Activated gamma-delta T cell (primary cell): ENCODE data around the gene DENND2A.
"Not testable (repeated sequence)": the region's sequence is repeated elsewhere in the genome, so short reads cannot be mapped to it uniquely, and the experiment has no call there.

Experiments
- DNase-seq: peaks from one replicate; lab custom pipeline; 2025; lab: John Stamatoyannopoulos, UW

Gene DENND2A

DNA sequence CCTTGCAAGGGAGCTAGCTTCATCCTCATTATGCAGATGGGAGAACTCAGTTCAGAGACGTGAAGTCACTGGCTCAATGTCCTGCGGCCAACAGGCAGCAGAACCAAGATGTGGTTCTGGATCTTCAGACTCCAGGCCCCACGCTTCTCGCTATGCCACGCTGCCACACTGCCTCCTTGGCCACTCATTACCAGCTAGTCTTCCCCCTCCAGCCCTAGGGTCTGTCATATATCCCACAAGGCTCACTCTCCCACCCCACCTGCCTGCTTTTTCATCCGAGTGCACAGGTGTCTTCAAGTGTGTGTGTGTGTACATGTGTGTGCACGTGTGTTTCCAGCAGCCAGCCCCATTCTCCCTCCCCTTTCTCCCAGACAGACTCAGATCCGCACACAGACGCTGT is 53.4 kb downstream of the DENND2A start:
- DNase-seq: no peak

DNA sequence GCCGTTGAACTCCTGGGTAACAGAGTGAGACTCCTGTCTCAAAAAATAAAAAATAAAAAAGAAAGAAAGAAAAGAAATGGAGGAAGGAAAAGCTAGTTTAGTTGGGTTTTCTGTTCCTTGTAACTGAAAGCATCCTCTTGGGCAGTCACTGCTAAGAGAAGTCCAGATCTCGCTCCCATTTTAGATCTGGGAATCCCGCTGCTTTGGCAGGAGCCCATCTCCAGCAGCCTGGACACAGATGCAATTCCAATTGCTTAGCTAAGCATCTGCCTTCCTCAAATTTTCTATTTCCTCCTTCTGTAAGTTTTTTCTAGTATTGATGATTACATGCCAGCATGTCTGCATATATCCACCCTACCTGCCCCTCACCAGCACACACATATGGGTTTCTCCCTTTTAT is 54.1 kb downstream of the DENND2A start:
- DNase-seq: no peak

DNA sequence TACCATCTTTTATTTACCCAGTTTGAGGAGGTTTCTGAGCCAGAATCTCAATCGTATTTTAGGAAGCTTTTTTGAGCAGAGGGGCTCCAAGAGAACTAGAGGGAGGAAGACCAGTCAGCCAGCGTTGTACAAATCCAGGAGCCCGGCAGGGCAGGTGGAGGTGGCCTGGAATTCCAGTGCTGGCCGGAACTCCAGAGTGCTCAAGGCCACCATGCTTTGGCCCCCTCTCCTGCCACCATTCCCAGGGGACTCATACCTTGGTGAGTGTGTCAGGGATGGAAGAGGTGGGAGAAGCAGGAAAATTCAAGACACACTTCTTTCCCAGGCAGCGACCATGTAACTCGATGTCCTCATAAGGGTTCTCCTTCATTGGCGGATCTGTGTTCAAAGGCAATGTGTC is 55.3 kb downstream of the DENND2A start:
- DNase-seq: no peak

DNA sequence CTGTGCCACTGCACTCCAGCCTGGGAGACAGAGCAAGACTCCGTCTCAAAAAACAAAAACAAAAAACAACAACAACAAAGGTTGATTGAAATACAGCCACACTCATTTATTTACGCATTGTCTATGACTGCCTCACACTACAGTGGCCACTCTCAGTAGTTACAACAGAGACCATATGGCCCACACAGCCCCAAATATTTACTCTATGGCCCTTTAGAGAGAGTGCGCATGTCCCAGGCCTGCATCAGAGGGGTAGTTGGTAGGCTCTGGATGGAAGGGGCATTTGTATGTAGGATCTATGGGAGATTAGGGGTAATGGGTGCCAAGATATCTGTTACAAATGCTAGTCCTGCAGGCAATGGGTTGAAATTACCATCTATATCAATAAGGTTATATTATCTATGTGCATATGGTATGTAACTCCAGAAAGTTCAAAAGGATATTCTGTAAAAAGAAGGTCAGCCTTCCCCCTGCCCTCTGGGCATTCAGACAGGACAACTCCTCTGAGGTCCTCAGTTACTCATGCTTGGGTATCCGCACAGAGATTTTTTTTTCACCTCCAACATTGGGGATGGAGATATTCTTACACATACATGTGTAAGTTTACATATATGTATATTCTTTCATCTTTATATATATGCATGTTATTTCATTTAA is 56.3 kb downstream of the DENND2A start:
- no peak for DNase-seq

DNA sequence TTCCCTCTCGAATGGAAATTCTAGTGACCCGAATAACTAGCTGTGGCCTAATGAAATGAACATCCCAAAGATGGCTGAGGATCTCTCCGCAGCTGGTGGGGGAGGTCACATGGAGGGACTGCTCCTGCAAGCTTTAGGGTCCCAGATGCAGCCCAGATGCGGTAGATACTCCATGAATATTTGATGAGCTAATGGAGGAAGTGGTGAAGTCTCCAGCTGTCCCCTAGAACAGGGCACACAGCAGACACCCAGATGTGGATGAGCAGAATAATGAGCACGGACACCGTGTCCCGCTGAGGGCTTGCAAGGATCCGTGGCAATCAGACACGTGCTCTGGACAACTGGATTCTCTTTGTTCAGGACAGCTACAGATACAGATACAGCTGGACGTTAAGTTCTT is 59.2 kb downstream of the DENND2A start:
- no peak for DNase-seq

DNA sequence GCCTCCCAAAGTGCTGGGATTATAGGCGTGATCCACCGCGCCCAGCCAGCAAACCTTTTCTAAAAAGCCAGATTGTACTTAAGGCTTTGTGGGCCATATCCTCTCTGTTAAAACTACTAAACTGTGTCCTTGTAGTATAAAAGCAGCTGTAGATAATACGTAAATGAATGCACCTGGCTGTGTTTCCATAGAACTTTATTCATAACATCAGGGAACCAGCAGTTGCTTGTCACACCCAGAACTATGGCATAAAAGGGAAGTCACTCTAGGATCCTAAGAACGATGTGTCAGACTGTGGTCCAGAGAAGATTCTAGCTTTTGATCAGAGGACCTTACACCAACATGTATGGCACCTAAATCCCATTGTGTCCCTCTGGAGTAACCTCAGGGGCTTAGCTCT is 63.0 kb downstream of the DENND2A start:
- DNase-seq: no peak

DNA sequence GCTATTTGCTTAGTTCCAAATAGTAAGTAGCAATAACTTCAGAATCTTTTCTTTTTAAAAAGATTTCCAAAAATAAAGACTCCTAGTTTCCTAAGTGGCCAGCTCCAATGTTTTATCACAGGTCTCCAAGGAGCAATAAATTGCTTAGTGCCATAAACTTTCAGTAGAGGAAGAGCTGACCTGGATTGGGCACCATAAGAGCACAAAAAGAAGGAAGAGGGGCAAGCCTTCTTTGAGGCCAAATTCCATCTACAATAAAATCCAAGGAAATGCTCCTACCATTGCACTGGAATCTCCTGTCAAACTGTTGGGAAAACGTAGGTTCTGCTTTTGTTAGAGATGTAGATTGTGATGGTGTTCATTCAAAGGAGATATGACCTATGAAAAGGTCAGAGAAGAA is 64.0 kb downstream of the DENND2A start:
- no peak for DNase-seq

DNA sequence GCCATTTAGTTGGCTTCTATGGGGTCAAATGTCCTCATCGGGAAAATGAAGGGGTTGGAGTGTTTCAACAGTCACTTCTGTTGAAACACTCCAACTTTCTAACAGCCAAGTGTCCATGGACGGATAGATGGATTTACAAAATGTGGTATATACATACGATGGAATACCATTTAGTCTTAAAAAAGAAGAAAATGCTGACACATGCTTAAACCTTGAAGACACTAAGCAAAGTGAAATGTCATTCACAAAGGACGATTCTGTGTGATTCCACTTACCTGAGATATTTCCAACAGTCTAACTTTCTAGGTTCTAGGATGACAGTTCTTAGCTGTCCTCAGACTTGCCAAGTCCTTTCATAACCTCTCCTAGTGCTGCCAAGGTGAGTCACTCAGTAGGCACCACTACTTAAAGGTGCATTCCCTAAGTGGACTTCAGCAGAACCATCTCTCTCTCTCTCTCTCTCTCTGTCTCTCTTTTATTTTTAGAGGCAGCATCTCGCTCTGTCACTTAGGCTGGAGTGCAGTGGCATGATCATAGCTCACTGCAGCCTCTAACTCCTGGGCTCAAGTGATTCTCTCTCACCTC is 69.0 kb downstream of the DENND2A start:
- DNase-seq: no peak

DNA sequence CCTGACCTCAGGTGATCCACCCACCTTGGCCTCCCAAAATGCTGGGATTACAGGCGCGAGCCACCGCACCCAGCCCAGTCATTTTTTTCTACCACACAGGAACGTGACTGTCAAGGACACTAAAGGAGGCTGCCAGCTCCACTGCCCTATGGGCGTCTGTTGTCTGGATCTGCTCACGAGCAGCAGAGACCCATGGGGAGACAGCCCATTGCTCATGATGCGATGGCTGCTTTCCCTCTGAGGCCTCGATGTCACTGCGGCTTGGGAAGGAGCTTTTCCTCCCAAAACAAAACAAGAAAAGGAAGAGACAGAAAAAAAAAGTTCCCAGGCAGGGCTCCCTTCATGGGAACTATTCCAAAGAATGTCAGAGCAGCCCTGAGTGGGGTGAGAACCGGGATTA is 70.5 kb downstream of the DENND2A start:
- no peak for DNase-seq

DNA sequence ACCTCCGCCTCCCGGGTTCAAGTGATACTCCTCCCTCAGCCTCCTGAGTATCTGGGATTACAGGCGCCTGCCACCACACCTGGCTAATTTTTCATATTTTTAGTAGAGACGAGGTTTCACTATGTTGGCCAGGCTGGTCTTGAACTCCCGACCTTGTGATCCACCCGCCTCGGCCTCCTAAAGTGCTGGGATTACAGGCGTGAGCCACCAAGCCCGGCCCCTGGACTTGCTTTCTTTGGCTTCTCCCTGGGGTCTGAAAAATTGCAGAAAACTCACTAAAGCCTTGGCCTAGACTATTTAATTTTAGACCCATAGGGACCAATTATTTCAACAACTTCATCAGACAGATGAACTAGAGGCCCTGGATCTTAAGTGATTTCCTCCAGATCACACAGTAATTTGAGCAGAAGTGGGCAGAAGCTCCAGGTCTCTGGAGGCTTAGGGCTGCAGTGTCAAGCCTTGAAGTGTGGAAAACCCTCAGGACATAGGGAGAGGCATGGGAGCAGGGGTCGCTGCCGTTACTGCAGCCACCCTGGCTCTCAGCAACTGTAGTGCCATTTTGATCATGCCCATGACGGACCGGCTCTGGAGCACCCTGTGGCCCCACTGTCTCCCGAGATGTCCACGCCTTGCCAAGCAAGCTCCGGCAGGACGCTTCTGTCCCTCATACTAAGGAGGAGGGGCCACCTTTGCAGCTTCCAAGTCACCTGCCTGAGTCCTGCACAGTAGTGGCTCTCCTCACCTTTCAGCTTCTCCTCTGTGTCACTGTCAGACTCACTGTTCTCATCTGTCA is 72.4 kb downstream of the DENND2A start:
- no peak for DNase-seq

DNA sequence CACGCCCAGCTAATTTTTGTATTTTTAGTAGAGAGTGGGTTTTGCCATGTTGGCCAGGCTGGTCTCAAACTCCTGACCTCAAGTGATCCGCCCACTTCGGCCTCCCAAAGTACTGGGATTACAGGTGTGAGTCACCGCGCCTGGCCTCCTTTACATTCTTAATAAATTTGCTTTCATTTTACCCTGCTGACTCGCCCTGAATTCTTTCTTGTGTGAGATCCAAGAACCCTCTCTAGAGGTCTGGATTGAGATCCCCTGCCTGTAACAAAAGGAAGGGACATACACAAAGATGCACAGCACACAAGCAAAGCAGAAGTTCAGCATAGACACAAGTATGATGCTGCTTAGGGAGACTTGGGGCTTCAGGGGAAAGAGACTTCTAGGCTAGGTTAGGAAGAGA is 74.4 kb downstream of the DENND2A start:
- DNase-seq: not testable (repeated sequence)

DNA sequence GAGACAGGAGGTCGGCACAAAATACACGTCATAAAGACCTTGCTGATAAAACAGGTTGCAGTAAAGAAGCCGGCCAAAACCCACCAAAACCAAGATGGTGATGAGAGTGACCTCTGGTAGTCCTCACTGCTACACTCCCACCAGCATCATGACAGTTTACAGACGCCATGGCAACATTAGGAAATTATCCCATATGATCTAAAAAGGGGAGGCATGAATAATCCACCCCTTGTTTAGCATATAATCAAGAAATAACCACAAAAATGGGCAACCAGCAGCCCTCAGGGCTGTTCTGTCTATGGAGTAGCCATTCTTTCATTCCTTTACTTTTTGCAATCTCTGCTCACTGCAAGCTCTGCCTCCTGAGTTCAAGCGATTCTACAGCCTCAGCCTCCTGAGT is 74.9 kb downstream of the DENND2A start:
- not testable (repeated sequence) for DNase-seq

DNA sequence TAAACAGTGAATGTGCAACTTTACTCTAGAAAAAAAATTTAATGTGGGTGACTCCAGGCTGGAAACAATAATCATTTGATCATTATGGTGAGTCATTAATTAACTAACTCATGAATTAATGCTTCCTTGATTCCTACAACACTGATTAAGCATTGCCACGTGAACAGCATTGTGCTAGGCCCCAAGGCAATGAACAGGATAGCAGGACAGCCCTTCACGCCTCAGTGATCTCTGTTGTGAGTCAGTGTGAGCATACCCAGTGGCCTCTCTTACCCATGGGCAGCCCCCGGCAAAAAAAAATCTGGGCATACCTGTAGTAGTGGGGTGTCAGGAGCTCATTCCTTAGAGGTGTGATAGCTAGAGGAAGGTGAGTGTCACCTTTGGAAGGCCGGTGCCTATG is 76.0 kb downstream of the DENND2A start:
- DNase-seq: no peak

DNA sequence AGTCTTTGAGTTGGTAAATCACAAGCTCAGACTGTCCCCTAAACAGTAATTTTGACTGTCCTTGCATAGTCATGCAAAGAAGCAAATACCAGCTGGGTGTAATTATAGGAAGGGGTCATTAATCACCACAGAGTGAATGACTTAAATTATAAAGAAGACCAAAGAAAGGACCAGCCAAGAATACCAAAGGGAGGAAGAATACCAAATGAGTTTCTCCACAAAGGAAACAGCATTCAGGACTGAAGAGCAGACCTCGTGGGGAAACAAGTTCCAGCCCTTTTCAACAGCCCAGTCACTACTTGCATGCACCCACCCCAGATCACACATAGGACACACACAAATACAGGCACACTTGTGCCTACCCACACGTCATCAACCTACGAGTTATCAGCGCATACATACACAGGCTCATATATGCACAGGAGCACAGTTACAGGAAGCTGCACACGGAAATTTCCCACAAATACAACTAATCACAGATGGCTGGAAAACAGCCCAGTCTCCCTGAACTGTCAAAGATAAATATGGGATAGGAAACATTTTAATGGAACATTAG is 77.6 kb downstream of the DENND2A start:
- DNase-seq: no peak

DNA sequence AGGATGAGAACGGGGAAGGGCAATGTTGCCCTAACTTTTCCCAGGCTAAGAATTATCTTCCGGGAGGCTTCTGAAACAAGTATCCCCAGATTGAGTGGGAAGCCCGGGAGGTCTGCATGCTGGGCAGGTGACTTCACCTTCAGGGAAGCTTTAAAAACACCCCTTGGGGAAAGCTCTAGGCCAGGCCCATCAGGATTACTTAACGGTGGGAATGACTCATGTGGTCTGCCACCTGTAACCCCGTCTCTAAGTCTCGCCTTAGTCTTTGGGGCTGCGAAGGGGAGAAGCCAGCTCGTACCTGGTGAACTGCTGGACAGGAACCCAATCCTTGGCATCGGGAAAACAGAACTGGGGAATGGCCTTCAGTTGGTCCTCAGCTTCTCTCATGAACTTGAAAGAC is 81.2 kb downstream of the DENND2A start:
- DNase-seq: no peak

DNA sequence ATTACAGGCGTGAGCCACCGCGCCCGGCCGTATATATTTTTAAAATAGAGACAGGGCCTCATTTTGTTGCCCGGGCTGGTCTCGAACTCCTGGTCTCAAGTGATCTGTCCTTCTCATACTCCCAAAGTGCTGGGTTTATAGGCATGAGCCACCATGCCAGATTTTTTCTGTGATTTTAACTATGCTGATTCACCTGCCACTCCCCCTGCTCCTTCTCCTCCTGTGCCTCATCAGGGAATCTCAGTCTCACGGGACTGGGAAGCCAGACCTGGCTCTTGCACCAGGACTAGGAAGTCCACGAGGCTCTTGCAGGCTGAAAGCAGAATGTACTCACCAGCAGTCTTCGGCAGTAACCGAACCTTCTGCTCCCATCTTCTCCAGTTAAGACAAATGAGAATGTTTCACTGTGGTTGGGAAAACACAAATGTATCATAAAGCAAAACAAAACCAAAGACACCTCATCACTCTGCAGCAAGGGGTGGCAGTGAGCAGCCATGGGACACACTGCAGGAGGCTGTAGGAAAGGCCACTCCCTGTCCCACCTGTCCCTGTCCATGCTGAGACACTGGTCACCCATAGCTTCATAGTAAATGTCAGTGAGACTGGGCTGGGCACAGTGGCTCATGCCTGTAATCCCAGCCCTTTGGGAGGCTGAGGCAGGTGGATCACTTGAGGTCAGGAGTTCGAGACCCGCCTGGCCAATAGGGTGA is 82.6 kb downstream of the DENND2A start:
- DNase-seq: no peak

DNA sequence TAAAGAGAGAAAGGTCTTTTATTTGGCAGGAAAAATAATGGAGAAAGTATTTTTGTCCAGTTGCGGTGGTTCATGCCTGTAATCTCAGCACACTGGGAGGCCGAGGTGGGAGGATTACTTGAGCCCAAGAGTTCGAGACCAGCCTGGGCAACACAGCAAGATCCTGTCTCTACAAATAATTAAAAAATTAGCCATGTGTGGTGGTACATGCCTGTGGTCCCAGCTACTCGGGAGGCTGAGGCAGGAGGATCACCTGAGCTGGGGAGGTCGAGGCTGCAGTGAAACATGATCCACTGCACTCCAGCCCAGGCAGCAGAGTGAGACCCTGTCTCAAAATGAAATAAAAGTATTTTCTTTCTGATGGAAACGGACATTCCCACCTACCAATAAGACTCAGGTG is 83.5 kb downstream of the DENND2A start:
- DNase-seq: no peak

DNA sequence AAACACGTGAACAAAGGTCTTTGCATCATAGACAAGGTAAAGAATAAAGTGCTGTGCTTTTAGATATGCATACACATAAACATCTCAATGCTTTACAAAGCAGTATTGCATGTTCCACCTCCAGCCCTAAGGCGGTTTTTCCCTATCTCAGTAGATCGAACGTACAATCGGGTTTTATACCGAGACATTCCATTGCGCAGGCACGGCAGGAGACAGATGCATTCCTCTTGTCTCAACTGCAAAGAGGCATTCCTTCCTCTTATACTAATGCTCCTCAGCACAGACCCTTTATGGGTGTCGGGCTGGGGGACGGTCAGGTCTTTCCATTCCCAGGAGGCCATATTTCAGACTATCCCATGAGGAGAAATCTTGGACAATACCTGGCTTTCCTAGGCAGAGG is 87.4 kb downstream of the DENND2A start:
- not testable (repeated sequence) for DNase-seq

DNA sequence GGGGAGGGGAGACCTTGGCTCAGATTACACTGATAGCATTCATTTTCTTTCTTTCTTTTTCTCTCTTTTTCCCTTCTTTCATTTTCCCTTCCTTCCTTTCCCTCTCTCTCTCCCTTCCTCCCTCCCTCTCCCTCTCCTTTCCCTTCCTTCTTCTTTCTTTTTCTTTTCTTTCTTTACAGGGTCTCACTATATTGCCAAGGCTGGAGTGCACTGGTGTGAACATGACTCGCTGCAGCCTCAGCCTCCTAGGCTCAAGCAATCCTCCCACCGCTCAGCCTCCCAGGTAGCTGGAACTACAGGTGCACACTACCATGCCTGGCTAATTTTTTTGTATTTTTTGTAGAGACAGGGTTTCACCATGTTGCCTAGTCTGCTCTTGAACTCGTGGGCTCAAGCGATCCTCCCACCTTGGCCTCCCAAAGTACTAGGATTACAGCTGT is 88.4 kb downstream of the DENND2A start:
- DNase-seq: no peak

DNA sequence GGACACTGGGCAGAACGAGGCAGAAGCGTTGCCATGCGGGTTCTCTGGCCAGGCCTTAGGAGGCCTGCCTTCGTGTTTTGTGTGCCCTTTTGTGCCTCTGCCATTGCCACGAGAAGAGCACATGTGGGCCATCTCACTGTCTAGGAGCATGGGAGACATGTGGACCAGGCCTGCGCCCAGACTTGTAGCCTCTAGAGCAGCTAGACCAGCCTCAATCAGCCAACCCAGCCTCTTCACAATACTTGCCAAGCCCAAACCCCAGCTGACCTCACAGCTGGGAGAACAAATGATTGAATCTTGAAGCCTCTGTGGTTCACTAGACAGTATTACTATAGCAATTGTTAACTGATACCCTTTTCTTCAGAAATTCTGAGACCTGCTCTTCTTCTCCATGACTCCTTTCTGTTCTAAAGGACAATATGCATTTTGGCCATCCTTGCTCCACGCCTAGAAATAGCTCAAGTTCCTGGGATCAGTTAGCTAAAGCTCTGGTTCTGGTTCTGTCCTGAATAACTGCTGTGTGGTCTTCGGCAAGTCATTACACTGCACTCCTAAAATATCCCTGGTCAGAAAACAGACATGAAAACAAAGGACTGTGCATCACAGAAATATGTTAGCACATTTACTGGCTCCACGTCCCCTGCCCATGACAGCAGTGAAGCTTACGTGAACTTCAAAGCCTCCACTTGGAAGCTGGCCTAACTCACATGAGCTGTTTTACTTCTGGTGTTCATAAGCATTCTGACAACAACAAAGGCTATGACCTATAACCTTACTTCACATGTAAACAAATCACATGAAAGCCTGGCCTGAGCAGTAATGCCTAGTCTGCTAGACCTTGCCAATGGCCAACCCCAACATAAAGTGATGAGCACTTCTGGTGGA is 89.0 kb downstream of the DENND2A start:
- DNase-seq: no peak

DNA sequence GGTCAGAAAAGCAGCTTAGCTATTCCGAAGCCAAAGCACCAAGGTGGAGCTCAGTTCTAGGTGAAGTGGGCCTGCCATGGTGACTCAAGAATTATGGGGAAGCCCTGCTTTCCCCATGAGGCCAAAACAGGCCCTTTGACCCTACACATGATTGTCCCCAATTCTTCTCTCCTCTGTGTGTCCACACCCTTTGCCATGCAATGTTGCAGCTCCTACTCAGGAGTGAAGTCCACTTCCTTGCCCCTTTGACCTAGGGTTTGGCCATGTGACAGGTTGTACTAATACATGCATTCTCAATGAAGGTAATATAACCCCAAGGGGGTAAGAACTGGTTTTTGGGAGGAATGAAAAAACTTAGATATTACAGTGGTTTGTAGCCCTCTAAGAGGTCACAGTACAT is 93.7 kb downstream of the DENND2A start:
- DNase-seq: no peak
